GM12873 (cell line): ENCODE data around the gene SPHK1.

Source experiments
- TF ChIP-seq, protein P1 (sequence below): IDR thresholded peaks from 2 replicates; pipeline ENCODE4 v1.5.1; 2012; ENCODE audit warnings: low read depth, mild to moderate bottlenecking, moderate library complexity, low read length, control low read depth; ENCODE audit not compliant: insufficient read depth; ENCODE audit errors: missing control alignments

The SPHK1 gene

DNA sequence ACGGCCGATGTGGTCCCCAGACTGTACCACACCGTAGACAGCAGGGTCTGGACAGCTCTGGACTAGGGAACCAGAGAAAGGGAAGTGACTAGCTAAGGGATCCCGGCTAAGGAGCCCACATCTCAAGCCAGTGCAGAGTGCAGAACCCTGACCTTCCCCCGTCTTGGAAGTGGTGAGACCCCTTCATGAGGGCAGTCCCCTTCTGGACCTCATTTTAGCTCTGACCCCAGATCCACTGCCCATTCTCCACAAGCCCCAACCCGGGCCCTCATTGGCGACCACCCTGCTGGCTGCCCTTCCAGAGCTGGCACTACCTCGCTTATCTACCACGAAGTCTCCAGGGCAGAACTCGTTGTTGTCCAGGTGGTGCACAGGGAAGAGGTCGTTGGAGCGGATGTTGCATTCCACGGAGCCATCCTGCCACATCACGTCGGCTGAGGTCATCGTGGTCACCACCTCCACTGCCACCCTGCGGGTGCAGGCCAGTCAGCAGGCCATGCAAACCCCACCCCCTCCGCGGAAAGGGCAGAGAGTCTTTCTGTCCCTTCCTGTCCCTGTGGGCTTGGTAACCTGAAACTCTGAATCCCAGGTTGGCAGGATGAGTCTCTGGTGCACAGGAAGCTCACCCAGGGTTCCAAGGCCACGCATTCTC lies 14.2 kb downstream of the SPHK1 start:
- TF ChIP-seq, protein P1, sequence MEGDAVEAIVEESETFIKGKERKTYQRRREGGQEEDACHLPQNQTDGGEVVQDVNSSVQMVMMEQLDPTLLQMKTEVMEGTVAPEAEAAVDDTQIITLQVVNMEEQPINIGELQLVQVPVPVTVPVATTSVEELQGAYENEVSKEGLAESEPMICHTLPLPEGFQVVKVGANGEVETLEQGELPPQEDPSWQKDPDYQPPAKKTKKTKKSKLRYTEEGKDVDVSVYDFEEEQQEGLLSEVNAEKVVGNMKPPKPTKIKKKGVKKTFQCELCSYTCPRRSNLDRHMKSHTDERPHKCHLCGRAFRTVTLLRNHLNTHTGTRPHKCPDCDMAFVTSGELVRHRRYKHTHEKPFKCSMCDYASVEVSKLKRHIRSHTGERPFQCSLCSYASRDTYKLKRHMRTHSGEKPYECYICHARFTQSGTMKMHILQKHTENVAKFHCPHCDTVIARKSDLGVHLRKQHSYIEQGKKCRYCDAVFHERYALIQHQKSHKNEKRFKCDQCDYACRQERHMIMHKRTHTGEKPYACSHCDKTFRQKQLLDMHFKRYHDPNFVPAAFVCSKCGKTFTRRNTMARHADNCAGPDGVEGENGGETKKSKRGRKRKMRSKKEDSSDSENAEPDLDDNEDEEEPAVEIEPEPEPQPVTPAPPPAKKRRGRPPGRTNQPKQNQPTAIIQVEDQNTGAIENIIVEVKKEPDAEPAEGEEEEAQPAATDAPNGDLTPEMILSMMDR, result no peak

DNA sequence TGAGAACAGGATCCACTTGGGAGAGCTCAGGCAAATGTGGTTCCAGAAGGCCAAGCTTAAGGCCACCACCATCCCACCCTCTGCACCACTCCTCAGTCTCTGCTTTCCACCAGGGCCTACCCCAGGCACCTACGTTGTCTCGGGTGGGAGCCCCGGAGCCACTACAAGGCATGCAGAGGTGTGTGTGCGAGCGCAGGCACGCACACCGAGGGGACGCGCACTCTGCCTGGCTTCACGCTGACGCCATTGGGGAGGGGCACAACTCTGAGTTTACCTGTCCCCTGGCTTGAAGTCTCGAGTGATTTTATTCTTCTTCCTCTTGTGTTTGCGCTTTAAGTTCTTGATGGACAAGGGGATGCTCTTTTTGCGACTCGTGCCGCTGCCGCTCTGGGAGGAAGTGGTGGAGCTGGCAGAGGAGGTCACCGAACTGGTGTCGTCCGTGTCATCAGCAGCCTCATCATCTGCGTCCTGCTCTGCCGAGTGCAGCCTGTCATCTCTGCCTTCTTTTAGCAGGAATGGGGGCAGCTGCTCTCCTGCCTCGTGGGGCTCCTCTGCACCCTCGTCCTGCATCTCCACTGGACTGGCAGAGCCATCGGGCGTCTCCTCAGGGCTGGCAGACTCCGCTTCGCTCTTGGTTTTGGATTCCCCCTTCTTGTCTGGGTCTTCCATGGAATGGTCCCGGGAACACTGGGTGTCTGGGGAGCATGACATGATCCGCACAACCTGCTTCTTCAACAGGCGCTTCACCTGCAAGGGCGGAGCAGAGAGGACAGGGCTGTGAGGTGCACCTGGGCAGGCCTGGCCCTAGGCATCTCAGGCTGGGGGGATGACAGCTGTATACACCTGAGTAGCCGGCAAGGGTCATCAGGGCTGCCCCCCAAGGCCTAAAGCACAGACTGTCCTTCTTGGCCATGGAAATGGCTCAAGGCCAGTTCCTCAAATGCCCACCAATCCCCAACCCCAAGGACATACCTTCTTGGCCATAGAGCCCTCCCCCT lies 15.1 kb downstream of the SPHK1 start:
- TF ChIP-seq, protein P1, result no peak

DNA sequence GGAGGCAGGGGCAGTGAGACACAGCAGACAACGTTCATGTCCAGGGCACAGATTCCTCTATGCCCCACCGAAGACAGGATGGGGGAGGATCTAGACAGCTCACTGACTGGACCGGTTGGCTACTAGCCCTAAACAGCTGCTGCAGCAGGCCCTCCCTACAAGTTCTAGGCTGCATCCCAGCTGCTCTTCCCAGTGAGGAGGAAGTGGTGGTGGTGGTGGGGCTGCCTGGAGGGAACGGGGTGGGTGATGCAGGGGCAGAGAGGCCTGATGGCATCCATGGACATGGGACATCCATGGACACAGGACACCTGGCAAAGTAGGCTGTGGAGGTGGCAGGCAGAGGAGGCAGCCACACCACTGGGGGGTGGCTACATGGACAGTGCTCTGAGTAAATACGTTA lies 18.3 kb downstream of the SPHK1 start:
- TF ChIP-seq, protein P1, result no peak

DNA sequence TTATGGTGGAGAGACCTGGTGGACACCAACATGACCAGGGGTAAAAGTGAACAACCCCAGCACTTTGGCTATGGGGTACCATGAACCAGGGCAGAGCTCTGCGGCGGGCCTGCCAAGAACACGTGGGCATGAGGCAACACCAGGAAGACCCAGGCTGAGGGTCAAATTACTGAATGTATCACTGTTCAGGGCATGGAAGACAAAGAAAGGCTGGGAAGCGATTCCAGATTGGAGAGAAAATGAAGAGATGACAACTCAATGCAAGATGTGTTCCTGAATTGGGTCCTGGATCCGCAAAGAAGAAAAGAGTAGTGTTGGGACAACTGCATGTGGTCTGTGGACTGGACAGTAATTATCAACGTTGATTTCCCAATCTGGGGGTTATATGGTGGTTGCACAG lies 19.8 kb downstream of the SPHK1 start:
- TF ChIP-seq, protein P1, result no peak

DNA sequence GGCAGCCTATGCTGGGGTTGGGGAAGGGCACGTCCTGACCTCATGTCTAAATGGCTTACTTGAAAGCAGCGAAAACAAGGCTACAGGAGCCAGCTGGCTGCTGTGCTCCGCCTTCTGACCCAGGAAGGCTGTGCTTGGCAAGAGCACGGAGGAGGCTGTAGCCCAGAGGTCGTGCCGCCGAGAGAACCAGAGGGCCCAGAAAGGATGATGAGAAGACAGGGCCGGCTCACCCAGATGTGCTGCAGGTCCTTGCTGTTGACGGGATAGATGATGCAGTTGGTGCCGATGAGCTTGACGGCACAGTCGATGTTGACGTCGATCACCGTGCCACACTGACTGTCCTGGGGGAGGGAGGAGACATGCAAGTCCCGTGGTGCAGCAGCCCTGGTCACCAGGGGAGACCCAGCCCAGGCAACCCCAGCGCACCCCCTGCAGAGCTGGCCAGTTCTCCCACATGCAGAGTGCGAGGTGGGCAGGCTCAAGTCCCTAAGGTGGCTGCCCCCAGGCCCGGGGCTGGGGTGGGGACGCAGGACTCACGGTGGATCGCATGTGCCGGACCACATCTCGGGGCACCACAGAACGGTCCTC lies 20.7 kb downstream of the SPHK1 start:
- TF ChIP-seq, protein P1, result no peak

DNA sequence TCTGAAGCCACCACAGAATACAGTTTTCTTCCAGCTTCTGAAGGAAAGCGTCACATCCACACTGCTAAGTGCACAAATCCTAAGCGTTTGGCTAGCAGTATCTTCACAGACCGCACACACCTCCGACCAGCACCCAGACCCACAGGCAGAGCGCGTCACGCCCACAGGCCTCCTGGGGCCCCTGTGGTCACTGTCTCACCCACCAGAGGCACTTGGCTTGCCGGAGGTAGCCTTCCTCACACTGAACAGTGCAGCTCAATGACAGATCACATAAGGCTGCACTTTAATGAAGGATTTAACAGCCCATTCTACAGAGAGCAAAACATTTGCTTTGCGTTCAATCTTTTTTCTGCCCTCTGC lies 21.2 kb downstream of the SPHK1 start:
- TF ChIP-seq, protein P1, result no peak
